Upper lobe of right lung (tissue), 1 donor: Measurements from ENCODE around the gene CR1L. TPM values are rescaled to one million over a fixed set of nuclear protein-coding genes. Genes with fewer than 3 reads are reported as not detected.
"Not testable (repeated sequence)": the region's sequence is repeated elsewhere in the genome, so short reads cannot be mapped to it uniquely, and the experiment has no call there.

ENCODE experiments used
- ATAC-seq: fragments of 200-7000 bp; cut with Tn5 transposase; one replicate; pipeline ENCODE4 v1.9.1; 2020; ENCODE audit warnings: mild to moderate bottlenecking, moderate library complexity
- DNase-seq: peaks from one replicate; pipeline ENCODE4 v3.0.0-alpha.2; 2020
- H3K27ac ChIP-seq: fragments of 200-600 bp; one replicate; pipeline ENCODE4 v1.8.0; 2022
- H3K27me3 ChIP-seq: fragments of 200-600 bp; one replicate; pipeline ENCODE4 v1.8.0; 2022; ENCODE audit warnings: mild to moderate bottlenecking
- H3K36me3 ChIP-seq: fragments of 200-600 bp; one replicate; pipeline ENCODE4 v1.8.0; 2022
- H3K4me1 ChIP-seq: fragments of 200-600 bp; one replicate; pipeline ENCODE4 v1.8.0; 2022
- H3K4me3 ChIP-seq: fragments of 200-600 bp; one replicate; pipeline ENCODE4 v1.8.0; 2022; ENCODE audit warnings: mild to moderate bottlenecking
- H3K9me3 ChIP-seq: fragments of 200-600 bp; one replicate; pipeline ENCODE4 v1.8.0; 2022
- intact Hi-C: fragments of 100-400 bp; cut with DNase I; formaldehyde crosslinking; loops from one replicate; pipeline ENCODE4 v1.11.0; 2022
- total RNA-seq: library from RNA; stranded (reverse); fragmentation: NEBNext Ultra II Directional; extraction: Animal tissue kit (Norgen Biotek cat#: 25700); gene quantifications from one replicate; pipeline ENCODE4 v1.2.1, GENCODE V29; 2021
- TF ChIP-seq, protein P1 (sequence below): fragments of 200-600 bp; IDR thresholded peaks from one replicate; pipeline ENCODE4 v1.8.0; 2022; ENCODE audit warnings: antibody characterized with exemption
- donor health status: DM: no; HTN: yes; CAD: no; lungs with severe emphysema.

Gene CR1L
- total RNA-seq, 1 donor from 2014 or later = not detected

DNA sequence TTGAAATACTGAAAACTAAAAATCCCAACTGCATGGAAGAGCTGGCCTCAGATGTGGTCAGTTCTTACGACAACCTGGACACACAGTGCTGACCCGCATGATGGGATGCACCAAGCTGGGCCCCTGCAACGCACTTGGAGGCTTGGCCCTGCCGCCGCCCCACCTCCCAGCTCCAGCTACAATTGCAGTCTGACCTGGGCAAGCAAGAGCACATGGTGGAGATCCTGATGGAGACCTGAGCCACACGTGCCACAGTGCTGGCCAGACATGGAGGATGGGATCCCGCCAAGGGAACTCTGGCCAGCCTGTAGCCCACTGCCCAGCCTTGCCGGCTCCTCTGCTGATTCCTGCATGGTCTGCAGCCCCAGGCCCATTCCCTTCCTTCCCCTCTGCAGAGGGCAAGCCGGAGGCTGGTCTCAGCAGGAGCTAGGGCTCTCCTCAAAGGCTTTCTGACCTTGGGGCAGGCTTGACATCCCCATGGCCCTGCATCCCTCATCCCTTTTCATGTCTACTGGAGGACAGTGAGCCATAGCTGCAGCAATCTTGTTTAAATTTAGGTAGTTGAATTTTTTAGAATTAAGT is 14.1 kb downstream of the CR1L start:
- Histone ChIP-seq H3K27ac (no peak overlapping the region), H3K4me1 (no peaks in the 10 kb centered on the region), H3K4me3 (no peak overlapping the region), H3K36me3 (no peaks in the 10 kb centered on the region), H3K27me3 (no peaks in the 10 kb centered on the region), H3K9me3 (no peaks in the 10 kb centered on the region)
- intact Hi-C loops = no loop called here
- DNase-seq (no peak), ATAC-seq (peak; percentile 19)
- TF ChIP-seq, protein P1, sequence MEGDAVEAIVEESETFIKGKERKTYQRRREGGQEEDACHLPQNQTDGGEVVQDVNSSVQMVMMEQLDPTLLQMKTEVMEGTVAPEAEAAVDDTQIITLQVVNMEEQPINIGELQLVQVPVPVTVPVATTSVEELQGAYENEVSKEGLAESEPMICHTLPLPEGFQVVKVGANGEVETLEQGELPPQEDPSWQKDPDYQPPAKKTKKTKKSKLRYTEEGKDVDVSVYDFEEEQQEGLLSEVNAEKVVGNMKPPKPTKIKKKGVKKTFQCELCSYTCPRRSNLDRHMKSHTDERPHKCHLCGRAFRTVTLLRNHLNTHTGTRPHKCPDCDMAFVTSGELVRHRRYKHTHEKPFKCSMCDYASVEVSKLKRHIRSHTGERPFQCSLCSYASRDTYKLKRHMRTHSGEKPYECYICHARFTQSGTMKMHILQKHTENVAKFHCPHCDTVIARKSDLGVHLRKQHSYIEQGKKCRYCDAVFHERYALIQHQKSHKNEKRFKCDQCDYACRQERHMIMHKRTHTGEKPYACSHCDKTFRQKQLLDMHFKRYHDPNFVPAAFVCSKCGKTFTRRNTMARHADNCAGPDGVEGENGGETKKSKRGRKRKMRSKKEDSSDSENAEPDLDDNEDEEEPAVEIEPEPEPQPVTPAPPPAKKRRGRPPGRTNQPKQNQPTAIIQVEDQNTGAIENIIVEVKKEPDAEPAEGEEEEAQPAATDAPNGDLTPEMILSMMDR = no peak

DNA sequence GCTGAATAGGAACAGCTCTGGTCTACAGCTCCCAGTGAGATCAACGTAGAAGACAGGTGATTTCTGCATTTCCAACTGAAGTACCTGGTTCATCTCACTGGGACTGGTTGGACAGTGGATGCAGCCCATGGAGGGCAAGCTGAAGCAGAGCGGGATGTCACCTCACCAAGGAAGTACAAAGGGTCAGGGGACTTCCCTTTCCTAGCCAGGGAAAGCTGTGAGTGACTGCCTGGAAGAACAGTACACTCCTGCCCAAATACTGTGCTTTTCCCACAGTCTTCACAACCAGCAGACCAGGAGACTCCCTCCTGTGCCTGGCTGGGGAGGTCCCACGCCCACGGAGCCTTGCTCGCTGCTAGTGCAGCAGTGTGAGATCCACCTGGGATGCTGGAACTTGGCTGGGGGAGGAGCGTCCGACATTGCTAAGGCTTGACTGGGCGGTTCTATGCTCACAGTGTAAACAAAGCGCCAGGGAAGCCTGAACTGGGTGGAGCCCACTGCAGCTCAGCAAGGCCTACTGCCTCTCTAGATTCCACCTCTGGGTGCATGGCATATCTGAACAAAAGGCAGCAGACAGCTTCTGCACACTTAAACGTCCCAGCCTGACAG is 14.7 kb downstream of the CR1L start:
- intact Hi-C loops = no loop called here
- Histone ChIP-seq H3K27ac (no peak overlapping the region), H3K4me3 (no peak overlapping the region), H3K4me1 (no peaks in the 10 kb centered on the region), H3K27me3 (no peaks in the 10 kb centered on the region), H3K9me3 (no peaks in the 10 kb centered on the region), H3K36me3 (no peaks in the 10 kb centered on the region)
- ATAC-seq = peak; percentile 71
- peak; percentile 63 for DNase-seq
- TF ChIP-seq, protein P1 = no peak

DNA sequence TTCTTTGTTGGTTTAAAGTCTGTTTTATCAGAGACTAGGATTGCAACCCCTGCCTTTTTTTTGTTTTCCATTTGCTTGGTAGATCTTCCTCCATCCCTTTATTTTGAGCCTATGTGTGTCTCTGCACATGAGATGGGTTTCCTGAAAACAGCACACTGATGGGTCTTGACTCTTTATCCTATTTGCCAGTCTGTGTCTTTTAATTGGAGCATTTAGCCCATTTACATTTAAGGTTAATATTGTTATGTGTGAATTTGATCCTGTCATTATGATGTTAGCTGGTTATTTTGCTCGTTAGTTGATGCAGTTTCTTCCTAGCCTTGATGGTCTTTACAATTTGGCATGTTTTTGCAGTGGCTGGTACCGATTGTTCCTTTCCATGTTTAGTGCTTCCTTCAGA is 16.5 kb downstream of the CR1L start:
- H3K4me3 ChIP-seq, ATAC-seq, intact Hi-C loops, H3K9me3 ChIP-seq, DNase-seq, H3K4me1 ChIP-seq, H3K27ac ChIP-seq, H3K36me3 ChIP-seq, H3K27me3 ChIP-seq: not testable (repeated sequence)

DNA sequence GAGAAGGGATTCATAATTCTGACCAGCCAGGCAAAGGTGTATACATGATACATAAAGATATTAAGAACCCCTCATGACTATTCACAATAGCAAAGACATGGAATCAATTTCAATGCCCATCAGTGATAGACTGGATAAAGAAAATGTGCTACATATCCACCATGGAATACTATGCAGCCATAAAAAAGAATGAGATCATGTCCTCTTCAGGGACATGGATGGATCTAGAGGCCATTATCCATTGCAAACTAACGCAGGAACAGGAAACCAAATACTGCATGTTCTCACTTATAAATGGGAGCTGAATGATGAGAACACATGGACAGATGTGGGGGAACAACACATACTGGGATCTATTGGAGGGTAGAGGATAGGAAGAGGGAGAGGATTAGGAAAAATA is 21.4 kb downstream of the CR1L start:
- intact Hi-C loops = no loop called here
- H3K4me3 ChIP-seq = no peak overlapping the region
- H3K9me3 ChIP-seq = no peaks in the 10 kb centered on the region
- DNase-seq (no peak), ATAC-seq (no peak)
- no peak overlapping the region for H3K27ac ChIP-seq
- H3K36me3 ChIP-seq = no peaks in the 10 kb centered on the region
- TF ChIP-seq, protein P1 = no peak
- H3K27me3 ChIP-seq = peaks cover 37% of the 10 kb centered on the region
- peaks cover 3% of the 10 kb centered on the region for H3K4me1 ChIP-seq

DNA sequence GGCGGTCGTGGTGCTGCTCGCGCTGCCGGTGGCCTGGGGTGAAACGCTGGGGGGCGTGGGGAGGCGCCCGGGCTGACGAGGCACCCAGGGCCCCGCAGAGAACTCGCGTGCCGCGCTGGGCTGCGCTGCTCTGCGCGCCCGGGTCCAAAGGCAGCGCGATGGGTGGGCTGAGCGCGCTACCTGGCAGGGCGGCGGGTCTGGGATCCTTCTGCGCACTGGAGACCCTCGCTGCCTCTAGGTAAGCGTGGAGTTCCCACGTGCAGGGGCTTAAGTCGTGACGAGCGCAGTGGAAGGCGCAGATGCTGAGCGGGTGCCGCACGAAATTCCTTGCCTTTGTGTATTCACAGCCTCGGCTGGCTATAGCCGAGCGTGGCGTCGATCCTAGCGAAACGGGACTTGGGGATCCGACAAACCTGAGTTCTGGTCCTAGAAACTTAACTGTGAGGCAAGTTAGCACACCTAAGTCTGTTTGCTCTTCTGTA is 24.6 kb downstream of the CR1L start:
- DNase-seq = no peak
- Histone ChIP-seq H3K36me3 (no peaks in the 10 kb centered on the region), H3K9me3 (no peaks in the 10 kb centered on the region), H3K27me3 (peaks cover 44% of the 10 kb centered on the region), H3K27ac (no peak overlapping the region), H3K4me1 (peaks cover 3% of the 10 kb centered on the region), H3K4me3 (no peak overlapping the region)
- intact Hi-C loops = no loop called here
- ATAC-seq = peak; percentile 31
- TF ChIP-seq, protein P1 = no peak

DNA sequence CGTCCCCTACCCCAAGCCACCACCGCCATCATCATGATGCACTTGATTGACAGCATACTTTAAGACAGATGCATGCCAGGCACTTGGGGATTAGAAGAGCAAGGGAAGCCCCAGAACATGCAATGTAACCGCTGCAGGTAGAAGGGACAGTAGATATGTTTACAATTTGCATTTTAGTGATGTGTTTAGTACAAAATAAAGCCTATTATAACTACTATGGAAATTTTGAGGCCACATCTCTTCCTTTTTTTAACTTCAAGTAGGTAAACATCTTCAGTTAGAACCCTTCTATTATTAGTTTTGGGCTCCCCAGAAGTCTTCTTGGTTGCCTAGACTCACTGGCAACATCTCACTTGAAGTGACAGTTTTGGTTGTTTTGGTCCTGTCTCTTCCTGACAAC is 25.3 kb downstream of the CR1L start:
- no peak for ATAC-seq
- TF ChIP-seq, protein P1 = no peak
- Histone ChIP-seq H3K9me3 (no peaks in the 10 kb centered on the region), H3K27ac (no peak overlapping the region), H3K4me3 (no peak overlapping the region), H3K27me3 (peaks cover 44% of the 10 kb centered on the region), H3K36me3 (no peaks in the 10 kb centered on the region), H3K4me1 (peaks cover 3% of the 10 kb centered on the region)
- intact Hi-C loops = no loop called here
- no peak for DNase-seq
